GM12892 (cell line): ENCODE measurements around the gene GVQW3.

Experiments
- POLR2A ChIP-seq: IDR thresholded peaks from 2 replicates; pipeline ENCODE4 v1.6.1; 2011; ENCODE audit warnings: low read depth, low read length, control low read depth
- POLR2AphosphoS5 ChIP-seq: IDR thresholded peaks from 2 replicates; pipeline ENCODE4 v1.6.1; 2011; ENCODE audit warnings: low read depth, low read length, control low read depth
- TAF1 ChIP-seq: IDR thresholded peaks from 2 replicates; pipeline ENCODE4 v1.6.1; 2011; ENCODE audit warnings: low read depth, mild to moderate bottlenecking, control low read depth, low read length, borderline replicate concordance

GRCh38 chr11:76443268-76443980, 62.3 kb downstream of the GVQW3 start:
- TF ChIP-seq POLR2AphosphoS5 (no peak), POLR2A (no peak), TAF1 (no peak)
